Eye (tissue), 1 donor: ENCODE data around the gene DES.

ENCODE experiments used
- DNase-seq: peaks from one replicate; pipeline ENCODE4 v3.0.0-alpha.2; 2015

Gene DES

GRCh38 chr2:219475697-219476651 is 57.8 kb downstream of the DES start:
- DNase-seq: peak; percentile 92
